GM21576 (cell line): ENCODE measurements around the gene RSPH10B2.
"Not testable (repeated sequence)": the region's sequence is repeated elsewhere in the genome, so short reads cannot be mapped to it uniquely, and the experiment has no call there.

Experiments used
- ATAC-seq: cut with Tn5 transposase; IDR thresholded peaks from one replicate; pipeline ENCODE4 v1.9.1; 2021; ENCODE audit warnings: mild to moderate bottlenecking, moderate library complexity; ENCODE audit not compliant: unreplicated experiment

The RSPH10B2 gene

DNA sequence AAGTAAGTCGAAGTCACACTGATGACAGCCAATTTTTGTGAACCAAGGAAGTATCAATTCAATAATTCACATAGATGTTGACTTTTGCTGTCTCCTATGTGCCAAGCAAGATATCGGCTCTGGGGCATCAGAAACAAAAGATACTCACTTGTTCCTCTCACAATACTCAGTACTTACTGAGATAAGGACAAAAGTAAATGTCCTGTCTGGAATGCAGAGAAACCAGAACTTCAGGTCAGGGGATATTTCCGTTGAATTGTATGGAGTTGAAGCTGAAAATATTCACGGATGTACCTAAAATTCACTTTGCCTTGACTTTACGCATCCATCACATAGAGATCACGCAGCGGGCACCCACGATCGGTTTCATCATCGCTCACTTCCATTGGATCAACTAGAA lies 83.2 kb downstream of the RSPH10B2 start:
- not testable (repeated sequence) for ATAC-seq

DNA sequence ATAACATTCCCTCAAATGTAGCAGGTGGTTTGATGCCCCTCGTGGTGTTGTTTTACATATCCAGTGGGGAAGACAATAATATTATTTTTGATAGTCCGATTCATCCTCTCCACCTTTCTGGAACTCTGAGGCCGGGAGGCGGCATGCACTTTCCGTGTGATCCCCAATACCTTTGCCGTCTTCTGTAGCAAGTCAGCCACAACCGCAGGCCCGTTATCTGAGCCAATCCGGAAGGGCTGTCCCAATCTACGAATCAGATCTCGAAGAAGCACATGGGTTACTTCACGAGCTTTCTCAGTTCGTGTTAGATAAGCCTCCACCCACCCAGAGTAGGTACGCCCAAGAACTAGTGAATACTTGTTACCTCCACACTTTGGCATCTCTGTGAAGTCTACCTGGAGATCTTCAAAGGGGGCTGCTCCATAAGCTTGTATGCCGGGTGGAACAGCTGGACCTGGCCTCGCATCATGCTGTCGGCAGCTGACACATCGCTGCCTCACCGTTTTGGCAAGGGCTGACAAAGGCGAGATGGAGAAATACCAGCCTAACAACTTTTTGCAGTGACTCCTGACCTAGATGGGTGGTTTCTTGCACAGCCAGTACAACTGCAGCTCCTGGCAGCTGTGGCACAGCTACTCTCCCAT lies 88.5 kb downstream of the RSPH10B2 start:
- ATAC-seq: not testable (repeated sequence)

DNA sequence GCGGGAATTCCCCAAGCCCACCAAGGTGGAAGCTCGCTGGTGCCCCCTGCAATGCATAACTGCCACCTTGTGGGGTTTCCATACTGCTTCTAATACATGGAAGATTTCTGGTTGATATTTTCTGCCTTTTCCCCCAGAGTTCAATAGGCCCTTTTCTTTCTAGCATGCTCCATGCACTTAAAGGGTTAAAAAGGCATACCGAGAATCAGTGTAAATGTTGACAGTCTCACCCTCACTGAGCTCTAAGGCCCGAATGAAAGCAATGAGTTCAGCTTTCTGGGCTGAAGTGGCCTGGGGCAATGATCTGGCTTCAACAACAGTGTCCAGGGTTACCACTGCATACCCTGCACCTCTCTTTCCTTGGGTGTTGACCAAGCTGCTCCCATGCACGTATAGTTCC lies 89.2 kb downstream of the RSPH10B2 start:
- not testable (repeated sequence) for ATAC-seq

DNA sequence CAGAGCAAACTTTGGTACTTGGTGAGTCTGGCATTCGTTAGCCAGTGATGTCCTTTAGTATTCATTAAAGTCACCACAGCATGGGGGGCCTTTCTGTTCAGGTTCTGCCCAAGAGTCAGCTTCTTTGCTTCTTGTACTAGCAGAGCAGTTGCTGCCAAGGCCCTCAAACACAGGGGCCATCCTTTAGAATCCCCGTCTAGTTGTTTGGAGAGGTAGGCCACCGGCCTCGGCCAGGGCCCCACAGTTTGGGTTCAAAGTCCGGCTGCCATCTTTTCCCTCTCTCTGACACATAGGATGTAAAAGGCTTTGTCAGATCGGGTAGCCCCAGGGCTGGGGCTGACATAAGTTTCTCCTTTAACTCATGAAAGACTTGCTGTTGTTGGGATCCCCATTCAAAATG lies 89.8 kb downstream of the RSPH10B2 start:
- ATAC-seq: not testable (repeated sequence)

DNA sequence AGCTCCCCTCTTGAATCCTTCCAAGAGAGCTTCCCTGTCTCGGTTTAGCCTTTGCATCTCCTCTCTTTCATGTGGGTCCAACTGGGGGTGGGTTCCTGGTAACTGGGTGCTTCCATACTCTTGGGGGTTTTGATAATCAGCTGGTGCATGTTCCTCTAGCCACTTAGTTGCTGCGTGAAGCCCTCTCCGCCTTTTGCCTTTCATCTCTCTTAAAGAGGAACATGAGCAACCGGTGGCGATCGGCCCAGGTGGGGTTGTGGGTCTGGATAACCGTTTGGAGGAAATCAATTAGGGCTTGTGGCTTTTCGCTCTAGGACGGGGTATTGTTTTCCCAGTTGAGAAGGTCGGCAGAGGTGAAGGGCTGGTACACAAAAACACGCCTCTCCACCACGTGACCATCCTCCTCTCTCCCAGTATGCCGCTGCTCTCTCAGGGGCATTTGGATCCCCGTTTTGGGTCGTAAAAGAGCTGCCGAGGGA lies 92.1 kb downstream of the RSPH10B2 start:
- not testable (repeated sequence) for ATAC-seq

DNA sequence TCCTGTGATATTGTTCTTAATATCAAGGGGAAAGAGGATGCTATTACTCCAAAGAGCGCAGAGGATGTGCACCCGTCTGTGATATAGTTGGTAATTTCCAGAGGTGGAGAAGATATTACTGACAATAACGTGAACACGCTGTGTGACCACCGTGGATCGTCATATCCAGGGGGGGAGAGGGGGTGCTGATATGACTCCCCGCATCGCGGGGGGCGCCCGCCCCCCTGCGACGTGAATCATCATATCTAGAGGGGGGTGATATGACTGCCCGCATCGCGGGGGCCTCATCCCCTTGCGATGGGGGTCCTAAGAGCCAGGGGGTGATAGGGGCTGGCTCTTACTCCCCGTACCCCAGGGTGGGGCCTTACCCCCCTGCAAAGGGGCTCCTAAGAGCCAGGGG lies 93.8 kb downstream of the RSPH10B2 start:
- not testable (repeated sequence) for ATAC-seq
